Uterus (tissue), 4 donors: Measurements from ENCODE around the gene STH. TPM values are rescaled to one million over a fixed set of nuclear protein-coding genes. Genes with fewer than 3 reads are reported as not detected.

ENCODE experiments used
- DNase-seq, 2 donors: peaks; one replicate each; pipeline ENCODE4 v3.0.0-alpha.2; 2019 to 2020
- H3K27ac ChIP-seq, 2 donors: fragments of 200-600 bp; sonication (generic); 1 replicate in 1 of 2; 2 replicates in 1 of 2; pipeline ENCODE4 v1.5.1; 2016 to 2018
- H3K27me3 ChIP-seq, 2 donors: fragments of 200-600 bp; sonication (generic); one replicate each; pipeline ENCODE4 v1.5.1; 2018 to 2019; ENCODE audit warnings: control low read depth in 1 of 2
- H3K36me3 ChIP-seq, 2 donors: fragments of 200-600 bp; sonication (generic); one replicate each; pipeline ENCODE4 v1.5.1; 2019; ENCODE audit warnings: control low read depth in 1 of 2
- H3K4me1 ChIP-seq, 2 donors: fragments of 200-600 bp; sonication (generic); one replicate each; pipeline ENCODE4 v1.5.1; 2018 to 2019; ENCODE audit warnings: control low read depth in 1 of 2
- H3K4me3 ChIP-seq, 2 donors: fragments of 200-600 bp; sonication (generic); 1 replicate in 1 of 2; 2 replicates in 1 of 2; pipeline ENCODE4 v1.5.1; 2018 to 2019; ENCODE audit warnings: mild to moderate bottlenecking in 1 of 2
- H3K9me3 ChIP-seq, 2 donors: fragments of 200-600 bp; sonication (generic); one replicate each; pipeline ENCODE4 v1.5.1; 2019; ENCODE audit warnings: control low read depth in 1 of 2
- POLR2A ChIP-seq, 2 donors: fragments of 450-650 bp; IDR thresholded peaks; one replicate each; pipeline ENCODE4 v1.6.1; 2016; ENCODE audit warnings: antibody characterized with exemption in 2 of 2, mild to moderate bottlenecking in 1 of 2, moderate library complexity in 1 of 2
- intact Hi-C: fragments of 100-400 bp; cut with DNase I; formaldehyde crosslinking; loops from one replicate; pipeline ENCODE4 v1.15.1; 2023; ENCODE audit warnings: low total_unique reads
- total RNA-seq, 4 donors: library from RNA; depleted of rRNA in 3 of 4; stranded (reverse); fragments of >200 nt in 3 of 4; gene quantifications; one replicate each; pipeline versions ENCODE4 v1.1.0 to v1.2.4, GENCODE V29; 2014 to 2023
- TF ChIP-seq, protein P1 (sequence below), 4 experiments: fragments of 200-600 bp in 2 of 4; fragments of 450-650 bp in 2 of 4; sonication (generic) in 2 of 4; IDR thresholded peaks; one replicate each; pipeline ENCODE4 v1.5.1; 2016 to 2019; ENCODE audit warnings: antibody characterized with exemption in 4 of 4, mild to moderate bottlenecking in 2 of 4, moderate library complexity in 1 of 4
- donor health status: DM: yes; HTN: yes; CAD: no.

Gene STH
- total RNA-seq, 4 donors from 2014 or later, result not detected

DNA sequence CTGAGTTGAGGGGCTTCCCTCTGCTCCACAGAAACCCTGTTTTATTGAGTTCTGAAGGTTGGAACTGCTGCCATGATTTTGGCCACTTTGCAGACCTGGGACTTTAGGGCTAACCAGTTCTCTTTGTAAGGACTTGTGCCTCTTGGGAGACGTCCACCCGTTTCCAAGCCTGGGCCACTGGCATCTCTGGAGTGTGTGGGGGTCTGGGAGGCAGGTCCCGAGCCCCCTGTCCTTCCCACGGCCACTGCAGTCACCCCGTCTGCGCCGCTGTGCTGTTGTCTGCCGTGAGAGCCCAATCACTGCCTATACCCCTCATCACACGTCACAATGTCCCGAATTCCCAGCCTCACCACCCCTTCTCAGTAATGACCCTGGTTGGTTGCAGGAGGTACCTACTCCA is 26.0 kb downstream of the STH start:
- TF ChIP-seq POLR2A (IDR thresholded peaks at IDR 0.05), result no peak
- TF ChIP-seq, protein P1, sequence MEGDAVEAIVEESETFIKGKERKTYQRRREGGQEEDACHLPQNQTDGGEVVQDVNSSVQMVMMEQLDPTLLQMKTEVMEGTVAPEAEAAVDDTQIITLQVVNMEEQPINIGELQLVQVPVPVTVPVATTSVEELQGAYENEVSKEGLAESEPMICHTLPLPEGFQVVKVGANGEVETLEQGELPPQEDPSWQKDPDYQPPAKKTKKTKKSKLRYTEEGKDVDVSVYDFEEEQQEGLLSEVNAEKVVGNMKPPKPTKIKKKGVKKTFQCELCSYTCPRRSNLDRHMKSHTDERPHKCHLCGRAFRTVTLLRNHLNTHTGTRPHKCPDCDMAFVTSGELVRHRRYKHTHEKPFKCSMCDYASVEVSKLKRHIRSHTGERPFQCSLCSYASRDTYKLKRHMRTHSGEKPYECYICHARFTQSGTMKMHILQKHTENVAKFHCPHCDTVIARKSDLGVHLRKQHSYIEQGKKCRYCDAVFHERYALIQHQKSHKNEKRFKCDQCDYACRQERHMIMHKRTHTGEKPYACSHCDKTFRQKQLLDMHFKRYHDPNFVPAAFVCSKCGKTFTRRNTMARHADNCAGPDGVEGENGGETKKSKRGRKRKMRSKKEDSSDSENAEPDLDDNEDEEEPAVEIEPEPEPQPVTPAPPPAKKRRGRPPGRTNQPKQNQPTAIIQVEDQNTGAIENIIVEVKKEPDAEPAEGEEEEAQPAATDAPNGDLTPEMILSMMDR (IDR thresholded peaks at IDR 0.05), result no peak
- Histone ChIP-seq H3K27me3 (no peaks in the 10 kb centered on the region), H3K9me3 (no peaks in the 10 kb centered on the region), H3K4me1 (no peaks in the 10 kb centered on the region), H3K36me3 (no peaks in the 10 kb centered on the region), H3K4me3 (no peak overlapping the region), H3K27ac (no peak overlapping the region)
- intact Hi-C loops, result no loop called here
- DNase-seq, result no peak

DNA sequence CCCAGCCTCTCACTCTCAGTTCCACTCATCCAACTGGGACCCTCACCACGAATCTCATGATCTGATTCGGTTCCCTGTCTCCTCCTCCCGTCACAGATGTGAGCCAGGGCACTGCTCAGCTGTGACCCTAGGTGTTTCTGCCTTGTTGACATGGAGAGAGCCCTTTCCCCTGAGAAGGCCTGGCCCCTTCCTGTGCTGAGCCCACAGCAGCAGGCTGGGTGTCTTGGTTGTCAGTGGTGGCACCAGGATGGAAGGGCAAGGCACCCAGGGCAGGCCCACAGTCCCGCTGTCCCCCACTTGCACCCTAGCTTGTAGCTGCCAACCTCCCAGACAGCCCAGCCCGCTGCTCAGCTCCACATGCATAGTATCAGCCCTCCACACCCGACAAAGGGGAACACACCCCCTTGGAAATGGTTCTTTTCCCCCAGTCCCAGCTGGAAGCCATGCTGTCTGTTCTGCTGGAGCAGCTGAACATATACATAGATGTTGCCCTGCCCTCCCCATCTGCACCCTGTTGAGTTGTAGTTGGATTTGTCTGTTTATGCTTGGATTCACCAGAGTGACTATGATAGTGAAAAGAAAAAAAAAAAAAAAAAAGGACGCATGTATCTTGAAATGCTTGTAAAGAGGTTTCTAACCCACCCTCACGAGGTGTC is 26.6 kb downstream of the STH start:
- TF ChIP-seq POLR2A (IDR thresholded peaks at IDR 0.05), result no peak
- TF ChIP-seq, protein P1 (IDR thresholded peaks at IDR 0.05), result no peak
- Histone ChIP-seq H3K4me3 (no peak overlapping the region), H3K9me3 (no peaks in the 10 kb centered on the region), H3K27ac (no peak overlapping the region), H3K27me3 (no peaks in the 10 kb centered on the region), H3K4me1 (no peaks in the 10 kb centered on the region), H3K36me3 (no peaks in the 10 kb centered on the region)
- DNase-seq, result no peak
- intact Hi-C loops, result no loop called here

DNA sequence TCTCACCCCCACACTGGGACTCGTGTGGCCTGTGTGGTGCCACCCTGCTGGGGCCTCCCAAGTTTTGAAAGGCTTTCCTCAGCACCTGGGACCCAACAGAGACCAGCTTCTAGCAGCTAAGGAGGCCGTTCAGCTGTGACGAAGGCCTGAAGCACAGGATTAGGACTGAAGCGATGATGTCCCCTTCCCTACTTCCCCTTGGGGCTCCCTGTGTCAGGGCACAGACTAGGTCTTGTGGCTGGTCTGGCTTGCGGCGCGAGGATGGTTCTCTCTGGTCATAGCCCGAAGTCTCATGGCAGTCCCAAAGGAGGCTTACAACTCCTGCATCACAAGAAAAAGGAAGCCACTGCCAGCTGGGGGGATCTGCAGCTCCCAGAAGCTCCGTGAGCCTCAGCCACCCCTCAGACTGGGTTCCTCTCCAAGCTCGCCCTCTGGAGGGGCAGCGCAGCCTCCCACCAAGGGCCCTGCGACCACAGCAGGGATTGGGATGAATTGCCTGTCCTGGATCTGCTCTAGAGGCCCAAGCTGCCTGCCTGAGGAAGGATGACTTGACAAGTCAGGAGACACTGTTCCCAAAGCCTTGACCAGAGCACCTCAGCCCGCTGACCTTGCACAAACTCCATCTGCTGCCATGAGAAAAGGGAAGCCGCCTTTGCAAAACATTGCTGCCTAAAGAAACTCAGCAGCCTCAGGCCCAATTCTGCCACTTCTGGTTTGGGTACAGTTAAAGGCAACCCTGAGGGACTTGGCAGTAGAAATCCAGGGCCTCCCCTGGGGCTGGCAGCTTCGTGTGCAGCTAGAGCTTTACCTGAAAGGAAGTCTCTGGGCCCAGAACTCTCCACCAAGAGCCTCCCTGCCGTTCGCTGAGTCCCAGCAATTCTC is 27.4 kb downstream of the STH start:
- DNase-seq, result no peak
- Histone ChIP-seq H3K27ac (no peak overlapping the region), H3K4me1 (no peaks in the 10 kb centered on the region), H3K27me3 (no peaks in the 10 kb centered on the region), H3K4me3 (no peak overlapping the region), H3K36me3 (no peaks in the 10 kb centered on the region), H3K9me3 (no peaks in the 10 kb centered on the region)
- intact Hi-C loops, result no loop called here
- no peak for TF ChIP-seq POLR2A (IDR thresholded peaks at IDR 0.05)
- TF ChIP-seq, protein P1 (IDR thresholded peaks at IDR 0.05), result no peak

DNA sequence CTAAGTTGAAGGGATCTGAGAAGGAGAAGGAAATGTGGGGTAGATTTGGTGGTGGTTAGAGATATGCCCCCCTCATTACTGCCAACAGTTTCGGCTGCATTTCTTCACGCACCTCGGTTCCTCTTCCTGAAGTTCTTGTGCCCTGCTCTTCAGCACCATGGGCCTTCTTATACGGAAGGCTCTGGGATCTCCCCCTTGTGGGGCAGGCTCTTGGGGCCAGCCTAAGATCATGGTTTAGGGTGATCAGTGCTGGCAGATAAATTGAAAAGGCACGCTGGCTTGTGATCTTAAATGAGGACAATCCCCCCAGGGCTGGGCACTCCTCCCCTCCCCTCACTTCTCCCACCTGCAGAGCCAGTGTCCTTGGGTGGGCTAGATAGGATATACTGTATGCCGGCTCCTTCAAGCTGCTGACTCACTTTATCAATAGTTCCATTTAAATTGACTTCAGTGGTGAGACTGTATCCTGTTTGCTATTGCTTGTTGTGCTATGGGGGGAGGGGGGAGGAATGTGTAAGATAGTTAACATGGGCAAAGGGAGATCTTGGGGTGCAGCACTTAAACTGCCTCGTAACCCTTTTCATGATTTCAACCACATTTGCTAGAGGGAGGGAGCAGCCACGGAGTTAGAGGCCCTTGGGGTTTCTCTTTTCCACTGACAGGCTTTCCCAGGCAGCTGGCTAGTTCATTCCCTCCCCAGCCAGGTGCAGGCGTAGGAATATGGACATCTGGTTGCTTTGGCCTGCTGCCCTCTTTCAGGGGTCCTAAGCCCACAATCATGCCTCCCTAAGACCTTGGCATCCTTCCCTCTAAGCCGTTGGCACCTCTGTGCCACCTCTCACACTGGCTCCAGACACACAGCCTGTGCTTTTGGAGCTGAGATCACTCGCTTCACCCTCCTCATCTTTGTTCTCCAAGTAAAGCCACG is 28.3 kb downstream of the STH start:
- TF ChIP-seq POLR2A (IDR thresholded peaks at IDR 0.05), result no peak
- TF ChIP-seq, protein P1 (IDR thresholded peaks at IDR 0.05), result no peak
- Histone ChIP-seq H3K27me3 (no peaks in the 10 kb centered on the region), H3K27ac (no peak overlapping the region), H3K36me3 (no peaks in the 10 kb centered on the region), H3K4me1 (no peaks in the 10 kb centered on the region), H3K9me3 (no peaks in the 10 kb centered on the region), H3K4me3 (no peak overlapping the region)
- DNase-seq, result no peak
- intact Hi-C loops, result no loop called here
